Esophagus muscularis mucosa (tissue), 3 donors: ENCODE data around the gene C4orf36.

Experiments used
- CTCF ChIP-seq, 3 experiments: fragments of 200-600 bp in 2 of 3; fragments of 450-650 bp in 1 of 3; sonication (generic) in 2 of 3; IDR thresholded peaks; one replicate each; pipeline ENCODE4 v1.5.1; 2017 to 2019; ENCODE audit warnings: antibody characterized with exemption in 3 of 3, mild to moderate bottlenecking in 2 of 3, moderate library complexity in 1 of 3
- EP300 ChIP-seq: sonication (generic); formaldehyde crosslinking; IDR thresholded peaks from one replicate; pipeline ENCODE4 v1.6.1; 2017; ENCODE audit warnings: antibody characterized with exemption

- TF ChIP-seq CTCF (IDR thresholded peaks at IDR 0.05), result no peak
- no peak for TF ChIP-seq EP300
These were observed 43.3 kb upstream of the C4orf36 start for GRCh38 chr4:86935566-86935852.
